SK-N-SH (cell line): ENCODE results near the gene ARHGEF28. TPM values are rescaled to one million over a fixed set of nuclear protein-coding genes. Genes with fewer than 3 reads are reported as not detected.

Source experiments
- CTCF ChIA-PET: fragments of 300-600, 350-600 bp; formaldehyde crosslinking; extraction: SDS; loops from one replicate; lab custom pipeline; 2021; lab: Yijun Ruan, JAX
- POLR2A ChIA-PET: fragments of 350-600 bp; sonication (Branson Sonifier 250); formaldehyde crosslinking; extraction: SDS; loops from one replicate; lab custom pipeline; 2020; ENCODE audit warnings: antibody characterized with exemption, inconsistent platforms; lab: Yijun Ruan, JAX
- DNase-seq: peaks from one replicate; pipeline ENCODE4 v3.0.0; 2012
- H2AFZ ChIP-seq: fragments of 200-600 bp; sonication (generic); 2 replicates; pipeline ENCODE4 v1.8.1; 2016; ENCODE audit warnings: antibody characterized with exemption, mild to moderate bottlenecking, low read depth
- H3F3A ChIP-seq: fragments of 200-600 bp; sonication (generic); replicated peaks from 2 replicates; pipeline ENCODE3; 2016; ENCODE audit warnings: antibody characterized with exemption, mild to moderate bottlenecking; ENCODE audit not compliant: insufficient read depth
- H3K27ac ChIP-seq, 2 experiments: fragments of 200-500 bp in 1 of 2; fragments of 200-600 bp in 1 of 2; sonication (Bioruptor generic) in 1 of 2; sonication (generic), shearing (Covaris generic) in 1 of 2; 2 replicates each; pipeline versions ENCODE4 v1.5.1 to v1.6.1; 2014 to 2016; ENCODE audit warnings: low read depth in 2 of 2, inconsistent platforms in 1 of 2, low read length in 1 of 2, mild to moderate bottlenecking in 1 of 2, mixed read lengths in 1 of 2
- H3K27me3 ChIP-seq: fragments of 200-600 bp; sonication (generic), shearing (Covaris generic); 2 replicates; pipeline ENCODE4 v1.6.1; 2016; ENCODE audit warnings: mixed run types; ENCODE audit not compliant: insufficient read depth
- H3K36me3 ChIP-seq, 2 experiments: fragments of 200-500 bp in 1 of 2; fragments of 200-600 bp in 1 of 2; sonication (Bioruptor generic) in 1 of 2; sonication (generic) in 1 of 2; replicated peaks in 1 of 2; 2 replicates each; pipeline versions ENCODE3 to v1.5.1; 2014 to 2016; ENCODE audit warnings: low read length in 1 of 2, mild to moderate bottlenecking in 1 of 2; ENCODE audit not compliant: insufficient read depth in 2 of 2, control insufficient read depth in 1 of 2
- H3K4me1 ChIP-seq, 2 experiments: fragments of 200-500 bp in 1 of 2; fragments of 200-600 bp in 1 of 2; sonication (Bioruptor generic) in 1 of 2; sonication (generic), shearing (Covaris generic) in 1 of 2; 2 replicates each; pipeline versions ENCODE4 v1.5.1 to v1.6.1; 2014 to 2016; ENCODE audit warnings: low read depth in 1 of 2, low read length in 1 of 2, mixed run types in 1 of 2; ENCODE audit not compliant: insufficient read depth in 2 of 2, control insufficient read depth in 1 of 2
- H3K4me2 ChIP-seq: fragments of 200-600 bp; sonication (generic), shearing (Covaris generic); 2 replicates; pipeline ENCODE4 v1.6.1; 2017; ENCODE audit warnings: mixed run types
- H3K4me3 ChIP-seq, 2 experiments: fragments of 200-500 bp in 1 of 2; fragments of 200-600 bp in 1 of 2; sonication (Bioruptor generic) in 1 of 2; sonication (generic), shearing (Covaris generic) in 1 of 2; 2 replicates each; pipeline versions ENCODE4 v1.5.1 to v1.8.1; 2014 to 2016; ENCODE audit warnings: low read depth in 2 of 2, inconsistent platforms in 1 of 2, low read length in 1 of 2, mild to moderate bottlenecking in 1 of 2, mixed read lengths in 1 of 2, moderate library complexity in 1 of 2
- H3K79me2 ChIP-seq: fragments of 200-600 bp; sonication (generic); 2 replicates; pipeline ENCODE4 v1.8.1; 2017; ENCODE audit warnings: mild to moderate bottlenecking; ENCODE audit not compliant: insufficient read depth
- H3K9ac ChIP-seq: fragments of 200-600 bp; sonication (generic); 2 replicates; pipeline ENCODE4 v1.6.1; 2017; ENCODE audit warnings: mixed run types
- H3K9me2 ChIP-seq: fragments of 200-600 bp; sonication (generic); 2 replicates; pipeline ENCODE4 v1.6.1; 2017; ENCODE audit warnings: mixed run types
- H3K9me3 ChIP-seq: fragments of 200-600 bp; sonication (generic); 2 replicates; pipeline ENCODE4 v1.6.1; 2017; ENCODE audit warnings: mixed run types, mild to moderate bottlenecking, moderate library complexity
- H4K20me1 ChIP-seq: fragments of 200-600 bp; sonication (generic); 2 replicates; pipeline ENCODE4 v1.6.1; 2017; ENCODE audit warnings: mild to moderate bottlenecking, mixed run types; ENCODE audit not compliant: insufficient read depth
- EP300 ChIP-seq, 2 experiments: IDR thresholded peaks; 2 replicates each; pipeline versions ENCODE4 v1.4.0 to v1.6.1; 2012; ENCODE audit warnings: borderline replicate concordance in 1 of 2, low read depth in 1 of 2, low read length in 1 of 2
- FOSL2 ChIP-seq: IDR thresholded peaks from 2 replicates; pipeline ENCODE4 v1.4.0; 2012; ENCODE audit warnings: low read depth, mild to moderate bottlenecking, moderate library complexity, borderline replicate concordance
- FOXJ3 ChIP-seq: sonication (generic); formaldehyde crosslinking; IDR thresholded peaks from 2 replicates; pipeline ENCODE4 v1.5.1; 2020; ENCODE audit warnings: mild to moderate bottlenecking, missing genetic modification reagents
- FOXM1 ChIP-seq: IDR thresholded peaks from 2 replicates; pipeline ENCODE4 v1.4.0; 2012; ENCODE audit warnings: low read depth, mild to moderate bottlenecking
- GABPA ChIP-seq: IDR thresholded peaks from 2 replicates; pipeline ENCODE4 v1.4.0; 2012; ENCODE audit warnings: low read depth, mild to moderate bottlenecking
- MXI1 ChIP-seq: IDR thresholded peaks from 2 replicates; pipeline ENCODE4 v1.6.1; 2012; ENCODE audit warnings: mild to moderate bottlenecking, low read depth, low read length, improper control_type of control experiment
- NFIC ChIP-seq: IDR thresholded peaks from 2 replicates; pipeline ENCODE4 v1.4.0; 2012; ENCODE audit warnings: borderline replicate concordance
- NRF1 ChIP-seq: IDR thresholded peaks from 2 replicates; pipeline ENCODE4 v1.6.1; 2012; ENCODE audit warnings: low read depth, mild to moderate bottlenecking, low read length
- POLR2AphosphoS5 ChIP-seq: IDR thresholded peaks from 2 replicates; pipeline ENCODE4 v1.6.1; 2012; ENCODE audit warnings: low read depth, low read length
- RAD21 ChIP-seq: IDR thresholded peaks from 2 replicates; pipeline ENCODE4 v1.6.1; 2012; ENCODE audit warnings: mild to moderate bottlenecking, low read length
- RCOR1 ChIP-seq: fragments of 150-350 bp; IDR thresholded peaks from 2 replicates; pipeline ENCODE4 v1.6.1; 2017; ENCODE audit warnings: antibody characterized with exemption, low read length
- RFX5 ChIP-seq: IDR thresholded peaks from 2 replicates; pipeline ENCODE4 v1.6.1; 2012; ENCODE audit warnings: mild to moderate bottlenecking, improper control_type of control experiment, low read length
- RXRA ChIP-seq: IDR thresholded peaks from 2 replicates; pipeline ENCODE4 v1.4.0; 2012; ENCODE audit warnings: low read depth, mild to moderate bottlenecking, borderline replicate concordance
- SMC3 ChIP-seq: IDR thresholded peaks from 2 replicates; pipeline ENCODE4 v1.6.1; 2012; ENCODE audit warnings: low read depth, low read length, improper control_type of control experiment
- TAF1 ChIP-seq: IDR thresholded peaks from 2 replicates; pipeline ENCODE4 v1.6.1; 2012; ENCODE audit warnings: low read depth, mild to moderate bottlenecking, low read length, moderate library complexity, borderline replicate concordance
- TCF12 ChIP-seq: IDR thresholded peaks from 2 replicates; pipeline ENCODE4 v1.4.0; 2012
- TEAD4 ChIP-seq: IDR thresholded peaks from 2 replicates; pipeline ENCODE4 v1.4.0; 2012; ENCODE audit warnings: mild to moderate bottlenecking, borderline replicate concordance; ENCODE audit not compliant: insufficient read depth
- whole genome bisulfite sequencing: methylation state at CpG from one replicate; pipeline ENCODE4 v1.1.6; 2017; ENCODE audit warnings: low lambda C conversion rate; 5-methylcytosine and 5-hydroxymethylcytosine counted together
- polyA plus RNA-seq, 3 experiments: library from polyadenylated mRNA; depleted of rRNA; stranded (reverse); fragments of >200 nt; gene quantifications; 2 replicates each; pipeline ENCODE4 v1.2.3, GENCODE V29; 2012
- TF ChIP-seq, protein P1 (sequence below): fragments of 200-600 bp; sonication (generic); IDR thresholded peaks from 2 replicates; pipeline ENCODE4 v1.6.1; 2017; ENCODE audit warnings: antibody characterized with exemption, mild to moderate bottlenecking, moderate library complexity
- TF ChIP-seq, protein P2 (sequence below): IDR thresholded peaks from 2 replicates; pipeline ENCODE4 v1.6.1; 2012; ENCODE audit warnings: mild to moderate bottlenecking, low read depth, low read length, moderate library complexity
- TF ChIP-seq, protein P3 (sequence below): fragments of 150-350 bp; IDR thresholded peaks from 2 replicates; pipeline ENCODE4 v1.6.1; 2016; ENCODE audit warnings: mild to moderate bottlenecking, low read depth, low read length

Gene ARHGEF28
- polyA plus RNA-seq, 1 of the 3 experiments (the other 2 are of a cell fraction), result 4.2 TPM

DNA sequence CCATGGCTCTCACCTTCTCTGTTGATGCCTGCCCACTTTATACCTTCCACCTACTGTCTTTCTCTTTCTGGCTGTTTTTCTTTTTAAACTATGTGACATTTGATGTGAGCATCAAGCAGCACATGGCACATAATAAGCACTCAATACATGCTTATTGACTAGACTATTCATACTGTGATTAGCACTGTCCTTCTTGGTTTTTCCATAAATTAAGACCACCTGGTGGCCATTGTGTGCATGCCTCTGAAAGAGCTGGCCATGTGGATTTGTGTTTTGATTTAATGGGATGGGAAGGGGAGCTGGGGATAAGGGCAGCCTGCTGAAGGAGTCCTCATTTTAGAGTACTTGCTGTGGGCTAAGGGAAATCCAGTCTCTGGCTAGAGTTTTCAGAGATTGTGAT lies 79.4 kb downstream of the ARHGEF28 start:
- Histone ChIP-seq H3K79me2 (peaks cover 20% of the 10 kb centered on the region; the same call in 1 of the 2 replicates), H4K20me1 (no peaks in the 10 kb centered on the region)
- TF ChIP-seq NRF1 (no peak), RCOR1 (no peak), TEAD4 (no peak), POLR2AphosphoS5 (no peak), GABPA (no peak), FOXM1 (no peak)
- TF ChIP-seq, protein P1, sequence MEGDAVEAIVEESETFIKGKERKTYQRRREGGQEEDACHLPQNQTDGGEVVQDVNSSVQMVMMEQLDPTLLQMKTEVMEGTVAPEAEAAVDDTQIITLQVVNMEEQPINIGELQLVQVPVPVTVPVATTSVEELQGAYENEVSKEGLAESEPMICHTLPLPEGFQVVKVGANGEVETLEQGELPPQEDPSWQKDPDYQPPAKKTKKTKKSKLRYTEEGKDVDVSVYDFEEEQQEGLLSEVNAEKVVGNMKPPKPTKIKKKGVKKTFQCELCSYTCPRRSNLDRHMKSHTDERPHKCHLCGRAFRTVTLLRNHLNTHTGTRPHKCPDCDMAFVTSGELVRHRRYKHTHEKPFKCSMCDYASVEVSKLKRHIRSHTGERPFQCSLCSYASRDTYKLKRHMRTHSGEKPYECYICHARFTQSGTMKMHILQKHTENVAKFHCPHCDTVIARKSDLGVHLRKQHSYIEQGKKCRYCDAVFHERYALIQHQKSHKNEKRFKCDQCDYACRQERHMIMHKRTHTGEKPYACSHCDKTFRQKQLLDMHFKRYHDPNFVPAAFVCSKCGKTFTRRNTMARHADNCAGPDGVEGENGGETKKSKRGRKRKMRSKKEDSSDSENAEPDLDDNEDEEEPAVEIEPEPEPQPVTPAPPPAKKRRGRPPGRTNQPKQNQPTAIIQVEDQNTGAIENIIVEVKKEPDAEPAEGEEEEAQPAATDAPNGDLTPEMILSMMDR, result peak; percentile 8; the same call in 1 of the 2 replicates
- TF ChIP-seq, all 33 proteins: peak for 1
- H2AFZ ChIP-seq, result no peak overlapping the region
- no peak for DNase-seq
- H3K9me2 ChIP-seq, result no peaks in the 10 kb centered on the region
- ChIA-PET POLR2A (no interaction called here), CTCF (interaction anchor here (1.3 to 1.8 kb wide), 3 partner anchors 12 to 22 kb away, joined by 3 to 4 read pairs (median 3); no protein-coding TSS in a partner anchor)
- no peaks in the 10 kb centered on the region for H3K36me3 ChIP-seq
- peaks cover 9% of the 10 kb centered on the region; the same call in 1 of the 2 replicates for H3K9me3 ChIP-seq
- H3K27ac ChIP-seq, result no peak overlapping the region
- no peaks in the 10 kb centered on the region for H3K27me3 ChIP-seq
- peaks cover 6% of the 10 kb centered on the region for H3F3A ChIP-seq
- H3K4me2 ChIP-seq, result no peak overlapping the region
- H3K4me1 ChIP-seq, result no peaks in the 10 kb centered on the region
- H3K9ac ChIP-seq, result no peak overlapping the region
- no peak overlapping the region for H3K4me3 ChIP-seq

- 78% methylated on average over 5 of the region's 5 CpGs for WGBS
- POLR2A ChIA-PET, result no interaction called here
Observed at GRCh38 chr5:73706963-73707362, 81.0 kb downstream of the ARHGEF28 start.

More at GRCh38 chr5:73706963-73707362, 81.0 kb downstream of the ARHGEF28 start:
- DNase-seq, result no peak
- CTCF ChIA-PET, result interaction anchor here (0.9 to 1.4 kb wide), 7 partner anchors 9 to 116 kb away, joined by 3 to 6 read pairs (median 3); no protein-coding TSS in a partner anchor
- Histone ChIP-seq H2AFZ (no peak overlapping the region), H3K9ac (no peak overlapping the region), H3K36me3 (no peaks in the 10 kb centered on the region), H3K9me3 (peaks cover 10% of the 10 kb centered on the region; the same call in 1 of the 2 replicates), H3K4me1 (no peaks in the 10 kb centered on the region), H3K27me3 (no peaks in the 10 kb centered on the region), H3F3A (peaks cover 6% of the 10 kb centered on the region), H3K9me2 (no peaks in the 10 kb centered on the region), H4K20me1 (no peaks in the 10 kb centered on the region), H3K79me2 (peaks cover 26% of the 10 kb centered on the region; the same call in 1 of the 2 replicates), H3K4me3 (no peak overlapping the region), H3K4me2 (no peak overlapping the region), H3K27ac (no peak overlapping the region)
- TF ChIP-seq RFX5, result no peak
- no peak for TF ChIP-seq FOXM1
- no peak for TF ChIP-seq FOSL2
- no peak for TF ChIP-seq TCF12
- no peak for TF ChIP-seq RXRA
- no peak for TF ChIP-seq SMC3
- TF ChIP-seq, protein P2, sequence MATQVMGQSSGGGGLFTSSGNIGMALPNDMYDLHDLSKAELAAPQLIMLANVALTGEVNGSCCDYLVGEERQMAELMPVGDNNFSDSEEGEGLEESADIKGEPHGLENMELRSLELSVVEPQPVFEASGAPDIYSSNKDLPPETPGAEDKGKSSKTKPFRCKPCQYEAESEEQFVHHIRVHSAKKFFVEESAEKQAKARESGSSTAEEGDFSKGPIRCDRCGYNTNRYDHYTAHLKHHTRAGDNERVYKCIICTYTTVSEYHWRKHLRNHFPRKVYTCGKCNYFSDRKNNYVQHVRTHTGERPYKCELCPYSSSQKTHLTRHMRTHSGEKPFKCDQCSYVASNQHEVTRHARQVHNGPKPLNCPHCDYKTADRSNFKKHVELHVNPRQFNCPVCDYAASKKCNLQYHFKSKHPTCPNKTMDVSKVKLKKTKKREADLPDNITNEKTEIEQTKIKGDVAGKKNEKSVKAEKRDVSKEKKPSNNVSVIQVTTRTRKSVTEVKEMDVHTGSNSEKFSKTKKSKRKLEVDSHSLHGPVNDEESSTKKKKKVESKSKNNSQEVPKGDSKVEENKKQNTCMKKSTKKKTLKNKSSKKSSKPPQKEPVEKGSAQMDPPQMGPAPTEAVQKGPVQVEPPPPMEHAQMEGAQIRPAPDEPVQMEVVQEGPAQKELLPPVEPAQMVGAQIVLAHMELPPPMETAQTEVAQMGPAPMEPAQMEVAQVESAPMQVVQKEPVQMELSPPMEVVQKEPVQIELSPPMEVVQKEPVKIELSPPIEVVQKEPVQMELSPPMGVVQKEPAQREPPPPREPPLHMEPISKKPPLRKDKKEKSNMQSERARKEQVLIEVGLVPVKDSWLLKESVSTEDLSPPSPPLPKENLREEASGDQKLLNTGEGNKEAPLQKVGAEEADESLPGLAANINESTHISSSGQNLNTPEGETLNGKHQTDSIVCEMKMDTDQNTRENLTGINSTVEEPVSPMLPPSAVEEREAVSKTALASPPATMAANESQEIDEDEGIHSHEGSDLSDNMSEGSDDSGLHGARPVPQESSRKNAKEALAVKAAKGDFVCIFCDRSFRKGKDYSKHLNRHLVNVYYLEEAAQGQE, result no peak
- no peak for TF ChIP-seq NFIC
- no peak for TF ChIP-seq EP300 (IDR thresholded peaks at IDR 0.05; ENCODE audit: borderline replicate concordance in 1 of 2, low read depth in 1 of 2, low read length in 1 of 2)
- TF ChIP-seq MXI1, result no peak
- TF ChIP-seq RAD21, result no peak
- no peak for TF ChIP-seq FOXJ3 (CRISPR knock-in tag)
- no peak for TF ChIP-seq TAF1
- TF ChIP-seq, protein P3, sequence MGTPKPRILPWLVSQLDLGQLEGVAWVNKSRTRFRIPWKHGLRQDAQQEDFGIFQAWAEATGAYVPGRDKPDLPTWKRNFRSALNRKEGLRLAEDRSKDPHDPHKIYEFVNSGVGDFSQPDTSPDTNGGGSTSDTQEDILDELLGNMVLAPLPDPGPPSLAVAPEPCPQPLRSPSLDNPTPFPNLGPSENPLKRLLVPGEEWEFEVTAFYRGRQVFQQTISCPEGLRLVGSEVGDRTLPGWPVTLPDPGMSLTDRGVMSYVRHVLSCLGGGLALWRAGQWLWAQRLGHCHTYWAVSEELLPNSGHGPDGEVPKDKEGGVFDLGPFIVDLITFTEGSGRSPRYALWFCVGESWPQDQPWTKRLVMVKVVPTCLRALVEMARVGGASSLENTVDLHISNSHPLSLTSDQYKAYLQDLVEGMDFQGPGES, result no peak
